HG03135 (cell line): ENCODE measurements around the gene GALNT1.

ENCODE experiments used
- ATAC-seq: cut with Tn5 transposase; IDR thresholded peaks from one replicate; pipeline ENCODE4 v1.9.1; 2021; ENCODE audit warnings: mild to moderate bottlenecking, moderate library complexity; ENCODE audit not compliant: unreplicated experiment

The GALNT1 gene

GRCh38 chr18:35711227-35711626 is 129.7 kb downstream of the GALNT1 start:
- no peak for ATAC-seq

- ATAC-seq: no peak
Observed at GRCh38 chr18:35713545-35713944, 132.0 kb downstream of the GALNT1 start.

GRCh38 chr18:35714539-35714938 is 133.0 kb downstream of the GALNT1 start:
- ATAC-seq: no peak

DNA sequence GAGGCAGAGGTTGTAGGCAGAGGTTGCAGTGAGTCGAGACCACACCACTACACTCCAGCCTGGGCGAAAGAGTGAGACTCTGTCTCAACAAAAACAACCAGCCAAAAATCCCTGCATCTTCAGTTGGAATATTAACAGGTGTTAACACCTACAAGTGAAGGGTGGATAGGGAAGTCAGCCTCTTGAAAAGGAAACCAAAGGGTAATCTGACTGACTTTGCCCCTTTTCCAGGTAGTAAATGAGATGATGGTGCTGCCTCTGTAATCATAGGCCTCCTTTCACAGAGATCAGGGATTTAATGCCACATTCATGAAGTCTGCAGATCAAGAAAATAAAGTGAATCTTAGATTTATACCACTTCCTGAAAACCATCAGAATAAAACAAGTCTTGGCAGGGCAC is 133.6 kb downstream of the GALNT1 start:
- no peak for ATAC-seq

DNA sequence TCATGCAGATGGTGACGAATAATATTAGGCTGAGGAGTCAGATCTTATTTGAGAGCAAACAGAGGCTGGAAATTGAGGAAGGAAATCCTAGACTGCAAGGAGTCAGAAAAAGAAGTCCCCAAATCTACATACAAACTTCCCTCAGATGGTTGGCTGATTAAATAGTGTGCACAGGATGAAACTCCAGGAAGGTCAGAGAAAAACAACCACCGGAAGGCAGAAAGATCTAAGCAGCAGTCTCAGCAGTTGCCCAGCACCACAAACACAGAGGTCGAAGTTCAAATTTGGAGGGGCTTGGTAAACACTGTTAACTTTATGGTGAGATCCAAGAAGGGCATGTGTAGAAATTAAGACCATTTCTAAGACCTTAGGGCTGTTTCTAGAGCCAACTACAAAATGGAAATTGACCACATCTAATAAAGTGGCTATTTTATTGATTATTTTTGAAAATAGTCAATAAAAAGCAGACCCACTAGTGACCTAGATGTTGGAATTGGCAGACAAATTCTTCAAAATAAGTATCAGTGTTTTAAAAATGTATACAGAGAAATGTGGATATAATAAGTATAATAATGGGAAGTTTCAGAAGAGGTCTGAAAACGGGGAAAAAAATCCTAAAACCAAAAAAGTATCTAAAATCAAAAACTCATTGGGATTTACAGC is 134.8 kb downstream of the GALNT1 start:
- ATAC-seq: no peak

- no peak for ATAC-seq
Observed at GRCh38 chr18:35717182-35717581, 135.6 kb downstream of the GALNT1 start.

- no peak for ATAC-seq
Observed at GRCh38 chr18:35721431-35722081, 140.0 kb downstream of the GALNT1 start.

- no peak for ATAC-seq
Observed at GRCh38 chr18:35728676-35729075, 147.1 kb downstream of the GALNT1 start.

DNA sequence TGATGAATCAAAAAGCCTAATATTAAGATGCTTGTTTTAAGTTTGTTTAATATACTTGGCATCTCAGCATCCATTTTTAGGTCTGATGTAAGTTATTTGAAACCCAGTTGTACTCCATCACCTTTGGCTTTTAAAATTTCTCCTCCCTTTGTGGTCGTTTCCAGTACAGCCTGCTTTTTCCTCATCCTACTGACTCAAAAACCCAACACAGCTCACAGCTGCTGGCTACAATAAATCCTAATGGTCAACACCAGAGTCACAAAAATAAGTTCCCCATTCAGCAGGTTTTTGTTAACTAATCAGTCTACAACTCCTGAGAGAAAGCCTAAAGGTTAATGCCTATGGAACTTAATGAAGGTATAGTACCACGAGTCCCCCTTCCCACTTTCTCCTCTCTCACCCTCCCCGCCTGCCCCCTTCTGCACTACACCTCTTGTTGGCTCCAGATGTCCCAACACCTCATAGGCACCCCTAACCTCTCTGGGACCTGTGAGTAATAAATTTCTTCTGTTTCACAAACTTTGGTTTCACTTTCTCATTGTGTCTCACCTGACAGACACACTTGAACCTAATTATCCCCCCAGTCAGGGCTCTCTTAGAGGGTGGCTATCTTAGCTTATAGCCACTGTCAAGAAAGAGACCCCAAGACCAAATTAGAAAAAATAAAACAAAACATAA is 148.6 kb downstream of the GALNT1 start:
- no peak for ATAC-seq

GRCh38 chr18:35730691-35731370 is 149.3 kb downstream of the GALNT1 start:
- ATAC-seq: no peak

GRCh38 chr18:35731701-35732100 is 150.2 kb downstream of the GALNT1 start:
- ATAC-seq: no peak

DNA sequence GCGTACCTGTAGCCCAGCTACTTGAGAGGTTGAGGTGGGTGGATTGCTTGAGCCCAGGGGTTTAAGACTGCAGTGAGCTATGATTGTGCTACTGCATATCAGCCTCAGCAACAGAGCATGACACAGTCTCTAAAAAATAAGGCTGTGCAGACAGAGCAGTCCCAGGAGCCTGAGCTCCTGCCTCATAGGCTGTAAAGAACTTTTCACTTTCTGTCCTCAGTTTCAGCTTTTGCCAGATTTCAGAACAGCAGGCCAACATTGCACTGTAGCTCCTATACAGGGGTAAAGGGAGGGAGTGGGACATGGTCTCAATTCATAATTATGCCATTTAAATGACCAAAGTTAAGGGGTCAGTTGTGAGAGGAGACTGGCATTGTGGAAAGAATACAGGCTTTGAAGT is 150.6 kb downstream of the GALNT1 start:
- ATAC-seq: no peak

GRCh38 chr18:35732636-35733035 is 151.1 kb downstream of the GALNT1 start:
- ATAC-seq: no peak

DNA sequence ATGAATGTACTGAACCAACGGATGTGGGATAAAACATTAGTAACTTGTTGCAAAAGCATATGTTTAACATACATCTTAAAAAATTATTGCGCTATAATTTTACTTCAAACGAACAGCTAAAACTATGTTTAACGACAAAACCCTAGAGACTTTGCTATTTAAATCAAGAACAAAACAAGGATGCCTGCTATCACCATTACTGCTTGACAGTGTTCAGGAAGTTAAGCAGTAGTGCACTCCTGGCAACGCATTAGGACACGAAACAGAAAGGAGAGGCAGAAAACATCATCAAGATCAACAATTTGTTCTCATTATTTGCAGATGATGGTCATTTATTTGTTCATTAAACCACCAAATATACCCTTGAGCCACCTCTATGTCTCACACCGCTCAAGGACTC is 151.9 kb downstream of the GALNT1 start:
- ATAC-seq: no peak

DNA sequence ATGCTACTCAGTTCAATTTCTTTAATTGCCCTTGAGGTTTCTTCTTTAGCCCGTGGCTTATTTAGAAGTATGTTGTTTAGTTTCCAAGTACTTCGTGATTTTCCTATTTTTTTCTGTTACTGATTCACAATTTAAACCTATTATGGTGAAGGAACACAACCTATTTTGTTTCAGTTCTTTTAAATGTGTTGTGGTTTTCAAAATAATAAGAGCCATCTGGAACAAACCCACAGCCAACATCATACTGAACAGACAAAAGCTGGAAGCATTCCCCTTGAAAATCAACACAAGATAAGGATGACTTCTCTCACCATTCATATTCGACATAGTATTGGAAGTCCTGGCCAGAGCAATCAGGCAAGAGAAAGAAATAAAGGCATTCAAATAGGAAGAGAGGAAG is 155.2 kb downstream of the GALNT1 start:
- no peak for ATAC-seq

- ATAC-seq: no peak
Observed at GRCh38 chr18:35739778-35740177, 158.2 kb downstream of the GALNT1 start.

DNA sequence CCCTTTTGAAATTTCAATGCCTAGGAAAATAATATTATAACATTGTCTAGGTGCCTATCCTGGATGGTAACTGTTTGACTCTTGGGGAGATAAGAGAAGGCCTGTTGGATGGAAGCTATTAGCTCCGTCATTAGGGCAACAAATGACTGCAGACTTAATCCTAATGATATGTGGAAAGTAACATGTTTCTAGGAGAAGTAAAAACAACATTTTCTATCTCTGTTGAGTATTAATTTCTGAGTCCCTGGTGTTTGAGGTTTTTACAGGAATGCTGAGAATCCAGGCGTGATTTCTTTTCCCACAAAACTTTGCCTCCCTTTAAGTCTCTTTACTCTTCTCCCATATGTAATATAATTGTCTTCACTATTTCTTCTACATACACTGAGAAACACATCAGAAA is 159.1 kb downstream of the GALNT1 start:
- ATAC-seq: no peak

- no peak for ATAC-seq
Observed at GRCh38 chr18:35743916-35744315, 162.4 kb downstream of the GALNT1 start.

- ATAC-seq: no peak
Observed at GRCh38 chr18:35745814-35746213, 164.3 kb downstream of the GALNT1 start.

DNA sequence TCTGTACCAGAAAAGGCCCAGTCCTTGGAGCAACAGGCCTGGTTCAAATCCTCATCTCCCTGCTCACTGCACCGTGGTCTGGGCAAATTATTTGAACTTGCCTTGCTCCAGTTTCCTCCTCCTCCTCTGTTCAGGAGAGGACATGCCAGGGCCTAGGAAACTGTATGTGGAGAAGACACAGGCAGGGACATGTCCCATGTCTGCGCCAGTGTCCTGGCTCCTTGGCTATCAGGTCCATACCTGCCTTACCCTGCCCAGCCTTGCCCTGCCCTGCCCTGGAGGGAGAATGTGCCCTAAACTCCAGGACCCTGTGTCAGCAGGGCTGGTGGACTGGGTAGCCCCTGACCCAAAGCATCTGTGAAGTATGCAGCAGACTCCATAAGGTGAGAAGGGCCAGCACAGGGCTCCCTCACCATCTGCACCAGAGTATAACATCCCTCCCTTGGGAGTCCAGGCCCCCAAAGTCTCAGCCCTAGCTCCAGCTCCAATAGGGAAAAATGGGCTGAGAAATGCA is 165.3 kb downstream of the GALNT1 start:
- no peak for ATAC-seq

- ATAC-seq: no peak
Observed at GRCh38 chr18:35747894-35748472, 166.4 kb downstream of the GALNT1 start.
